Measurements from ENCODE around the gene ZC3H15.
A peak's percentile ranks its signal among the peaks of the same experiment; 100 is the strongest.
"Not testable (repeated sequence)": the region's sequence is repeated elsewhere in the genome, so short reads cannot be mapped to it uniquely, and the experiment has no call there.

Gene ZC3H15

GRCh38 chr2:186485871-186486650 lies at the start of gene ZC3H15:
Gene ZC3H15 (plus strand): TSS chr2:186486260. CDS start chr2:186486383, 123 bp downstream.
- peak within 1 kb of the TSS; percentile 99 for H3K4me3 ChIP-seq (ENCODE audit: low read depth, low read length)
- DNase-seq (ENCODE audit: low read depth), result peak; percentile 96
- TF ChIP-seq CTCF (IDR thresholded peaks at IDR 0.05; ENCODE audit: control insufficient read depth, extremely low read depth, insufficient read depth), result no peak

DNA sequence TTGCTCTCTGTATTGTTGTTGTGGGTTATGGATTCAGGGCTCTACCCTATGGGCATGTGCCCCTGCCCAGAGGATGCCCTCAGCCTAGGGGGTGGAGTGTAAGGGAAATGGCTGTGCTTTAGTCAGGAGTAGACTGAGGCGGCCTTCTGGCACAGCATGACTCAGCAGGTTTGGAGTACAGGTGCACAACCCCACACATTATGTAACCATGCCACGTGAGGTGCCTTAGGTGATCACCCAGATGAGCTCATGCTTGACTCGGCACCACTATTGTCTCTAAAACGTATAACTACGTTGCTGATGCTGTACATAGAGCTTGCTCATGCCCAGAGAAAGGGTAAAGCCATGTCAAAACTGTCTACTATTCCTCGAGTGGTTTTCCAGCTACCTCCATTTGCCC lies 48.3 kb upstream of the ZC3H15 start:
- no peak overlapping the region for H3K4me3 ChIP-seq (ENCODE audit: low read depth, low read length)
- DNase-seq (ENCODE audit: low read depth), result no peak
- no peak for TF ChIP-seq CTCF (IDR thresholded peaks at IDR 0.05; ENCODE audit: control insufficient read depth, extremely low read depth, insufficient read depth)

DNA sequence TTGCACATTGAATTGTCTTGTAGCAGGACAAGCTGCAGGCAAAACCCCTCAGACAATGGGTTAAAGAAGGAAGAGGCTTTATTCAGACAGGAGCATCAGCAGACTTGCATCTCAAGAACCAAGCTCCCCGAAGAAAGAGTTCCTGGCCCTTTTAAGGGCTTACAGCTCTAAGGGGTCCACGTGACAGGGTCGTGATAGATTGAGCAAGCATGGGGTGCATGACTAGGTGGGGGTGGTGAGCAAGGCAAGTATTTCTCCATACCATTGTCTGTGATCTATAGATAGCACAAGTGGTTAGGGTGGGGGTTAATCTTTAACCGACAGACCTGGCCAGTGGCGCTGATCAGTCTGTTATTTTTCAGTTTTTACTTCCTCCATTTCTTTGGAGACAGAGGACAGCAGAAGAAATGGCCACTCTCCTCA lies 46.4 kb upstream of the ZC3H15 start:
- not testable (repeated sequence) for DNase-seq (ENCODE audit: low read depth)

DNA sequence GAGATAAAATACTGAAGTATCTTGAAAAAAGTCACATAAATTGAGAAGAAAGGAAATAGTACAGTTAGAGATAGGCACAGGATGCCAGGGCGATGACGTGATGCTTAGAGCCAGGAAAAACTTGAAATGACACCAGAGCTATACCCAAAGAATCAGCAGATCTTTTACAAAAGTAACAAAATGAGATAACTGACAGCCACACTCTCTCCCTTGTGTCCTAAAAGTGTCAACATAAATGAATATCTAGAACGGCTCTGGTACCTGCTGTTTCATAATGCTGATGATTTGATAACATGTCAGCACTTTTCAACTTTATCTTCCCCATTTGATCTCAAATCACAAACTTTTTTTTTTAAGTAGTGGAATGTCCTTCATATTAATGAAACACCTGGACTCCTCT lies 45.6 kb upstream of the ZC3H15 start:
- peak; percentile 30 for DNase-seq (ENCODE audit: low read depth)
- H3K4me3 ChIP-seq (ENCODE audit: low read depth, low read length), result no peak overlapping the region
- no peak for TF ChIP-seq CTCF (IDR thresholded peaks at IDR 0.05; ENCODE audit: control insufficient read depth, extremely low read depth, insufficient read depth)

More for the DNA sequence above, 46.4 kb upstream of the ZC3H15 start:
- not testable (repeated sequence) for H3K4me3 ChIP-seq (ENCODE audit: low read depth, low read length)

GRCh38 chr2:186442885-186443284 lies 43.2 kb upstream of the ZC3H15 start:
- no peak for TF ChIP-seq CTCF (IDR thresholded peaks at IDR 0.05; ENCODE audit: control insufficient read depth, extremely low read depth, insufficient read depth)
- no peak overlapping the region for H3K4me3 ChIP-seq (ENCODE audit: low read depth, low read length)
- DNase-seq (ENCODE audit: low read depth), result no peak

DNA sequence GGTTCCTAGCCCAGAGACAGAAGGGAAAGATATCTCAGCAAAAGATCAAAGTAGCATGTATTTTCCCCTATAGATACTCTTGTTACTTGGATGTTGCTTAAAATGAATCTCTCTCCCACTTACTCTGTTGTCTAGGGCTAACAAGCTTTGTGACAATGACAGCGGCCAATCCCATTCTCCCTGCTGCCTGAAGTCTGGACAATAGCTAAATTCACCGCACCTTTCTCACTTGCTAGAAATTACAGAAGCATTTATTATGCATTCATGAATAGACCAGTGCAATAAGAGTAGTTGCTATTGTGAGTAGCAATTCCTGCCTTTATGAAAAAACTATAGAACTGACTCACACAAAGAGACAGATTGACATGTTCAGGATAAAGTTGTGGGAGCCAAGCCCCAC lies 42.2 kb upstream of the ZC3H15 start:
- no peak for DNase-seq (ENCODE audit: low read depth)
- no peak for TF ChIP-seq CTCF (IDR thresholded peaks at IDR 0.05; ENCODE audit: control insufficient read depth, extremely low read depth, insufficient read depth)
- no peak overlapping the region for H3K4me3 ChIP-seq (ENCODE audit: low read depth, low read length)

GRCh38 chr2:186445506-186445905 lies 40.6 kb upstream of the ZC3H15 start:
- no peak for DNase-seq (ENCODE audit: low read depth)
- TF ChIP-seq CTCF (IDR thresholded peaks at IDR 0.05; ENCODE audit: control insufficient read depth, extremely low read depth, insufficient read depth), result no peak
- no peak overlapping the region for H3K4me3 ChIP-seq (ENCODE audit: low read depth, low read length)
